Liver (tissue), 9 donors: Measurements from ENCODE around the gene ELAC2. TPM values are rescaled to one million over a fixed set of nuclear protein-coding genes. Genes with fewer than 3 reads are reported as not detected.

ENCODE experiments used
- DNase-seq: peaks from one replicate; pipeline ENCODE4 v3.0.0-alpha.2; 2017; ENCODE audit warnings: low spot score
- H3K27ac ChIP-seq, 2 donors: one replicate each; pipeline ENCODE4 v1.7.0; 2013; ENCODE audit warnings: inconsistent platforms in 2 of 2, low read length in 2 of 2, control low read depth in 1 of 2, low read depth in 1 of 2, mild to moderate bottlenecking in 1 of 2
- H3K27me3 ChIP-seq, 4 donors: one replicate each; pipeline versions ENCODE4 v1.6.1 to v1.7.0; 2013; ENCODE audit warnings: low read length in 3 of 4, inconsistent platforms in 1 of 4, mild to moderate bottlenecking in 1 of 4, moderate library complexity in 1 of 4; ENCODE audit not compliant: control insufficient read depth in 4 of 4, insufficient read depth in 4 of 4
- H3K36me3 ChIP-seq, 4 donors: one replicate each; pipeline versions ENCODE4 v1.6.1 to v1.7.0; 2013; ENCODE audit warnings: low read length in 3 of 4, mild to moderate bottlenecking in 3 of 4, low read depth in 1 of 4, moderate library complexity in 1 of 4; ENCODE audit not compliant: control insufficient read depth in 4 of 4, insufficient read depth in 3 of 4
- H3K4me1 ChIP-seq, 4 donors: one replicate each; pipeline versions ENCODE4 v1.6.1 to v1.7.0; 2013; ENCODE audit warnings: low read length in 3 of 4, mild to moderate bottlenecking in 3 of 4, moderate library complexity in 1 of 4; ENCODE audit not compliant: control insufficient read depth in 4 of 4, insufficient read depth in 4 of 4
- H3K4me3 ChIP-seq, 3 donors: one replicate each; pipeline versions ENCODE4 v1.6.1 to v1.7.0; 2013; ENCODE audit warnings: low read length in 3 of 3, control low read depth in 1 of 3, low read depth in 1 of 3, mild to moderate bottlenecking in 1 of 3
- H3K9ac ChIP-seq, 2 donors: one replicate each; pipeline ENCODE4 v1.7.0; 2013; ENCODE audit warnings: low read length in 2 of 2, mild to moderate bottlenecking in 2 of 2, moderate library complexity in 2 of 2, control low read depth in 1 of 2, low read depth in 1 of 2
- H3K9me3 ChIP-seq, 4 donors: one replicate each; pipeline versions ENCODE4 v1.6.1 to v1.7.0; 2013; ENCODE audit warnings: low read length in 3 of 4; ENCODE audit not compliant: control insufficient read depth in 4 of 4
- ATF3 ChIP-seq: IDR thresholded peaks from 2 replicates; pipeline ENCODE4 v1.6.1; 2016; ENCODE audit warnings: antibody characterized with exemption
- CTCF ChIP-seq: fragments of 150-350 bp; IDR thresholded peaks from 2 replicates; pipeline ENCODE4 v1.5.1; 2017; ENCODE audit warnings: improper control_type of control experiment, low read depth, low read length; ENCODE audit not compliant: missing input control
- EGR1 ChIP-seq, 2 donors: IDR thresholded peaks; 2 replicates each; pipeline ENCODE4 v1.6.1; 2016 to 2018; ENCODE audit warnings: antibody characterized with exemption in 2 of 2, low read depth in 2 of 2
- FOXA2 ChIP-seq: IDR thresholded peaks from 2 replicates; pipeline ENCODE4 v1.6.1; 2016; ENCODE audit warnings: antibody characterized with exemption
- GABPA ChIP-seq, 2 donors: IDR thresholded peaks in 1 of 2; conservative IDR thresholded peaks in 1 of 2; 2 replicates each; pipeline ENCODE4 v1.6.1; 2016; ENCODE audit warnings: antibody characterized with exemption in 2 of 2, mild to moderate bottlenecking in 1 of 2, moderate library complexity in 1 of 2
- HNF4A ChIP-seq, 2 donors: conservative IDR thresholded peaks; 2 replicates each; pipeline ENCODE4 v1.6.1; 2016; ENCODE audit warnings: antibody characterized with exemption in 2 of 2, mild to moderate bottlenecking in 2 of 2
- HNF4G ChIP-seq: IDR thresholded peaks from 2 replicates; pipeline ENCODE4 v1.6.1; 2016; ENCODE audit warnings: antibody characterized with exemption
- JUND ChIP-seq, 2 donors: IDR thresholded peaks; 2 replicates each; pipeline ENCODE4 v1.6.1; 2016; ENCODE audit warnings: antibody characterized with exemption in 2 of 2
- RAD21 ChIP-seq, 2 donors: IDR thresholded peaks; 2 replicates each; pipeline ENCODE4 v1.6.1; 2016; ENCODE audit warnings: antibody characterized with exemption in 2 of 2, mild to moderate bottlenecking in 2 of 2
- REST ChIP-seq: IDR thresholded peaks from 2 replicates; pipeline ENCODE4 v1.6.1; 2016; ENCODE audit warnings: antibody characterized with exemption, mild to moderate bottlenecking
- RXRA ChIP-seq, 2 donors: IDR thresholded peaks; 2 replicates each; pipeline ENCODE4 v1.6.1; 2017 to 2018; ENCODE audit warnings: antibody characterized with exemption in 2 of 2, mild to moderate bottlenecking in 1 of 2
- SP1 ChIP-seq: IDR thresholded peaks from 2 replicates; pipeline ENCODE4 v1.6.1; 2018; ENCODE audit warnings: antibody characterized with exemption, mild to moderate bottlenecking
- TAF1 ChIP-seq: conservative IDR thresholded peaks from 2 replicates; pipeline ENCODE4 v1.6.1; 2016; ENCODE audit warnings: antibody characterized with exemption, mild to moderate bottlenecking
- WGBS: extraction: QIAGEN DNeasy Blood & Tissue Kit; methylation state at CpG from one replicate; pipeline ENCODE4 v1.1.7; 2013; 5-methylcytosine and 5-hydroxymethylcytosine counted together
- polyA plus RNA-seq, 2 donors: library from polyadenylated mRNA; stranded (reverse) in 1 of 2; unstranded in 1 of 2; fragments of 200-250 nt in 1 of 2; fragments of >200 nt in 1 of 2; fragmentation: Nextera tagmentation in 1 of 2; extraction: Ambion mirVana in 1 of 2; gene quantifications; one replicate each; pipeline versions ENCODE4 v1.2.1 to v1.2.3, GENCODE V29; 2013 to 2015
- total RNA-seq, 2 donors: library from RNA; depleted of rRNA; stranded (reverse); fragments of >200 nt; gene quantifications; one replicate each; pipeline ENCODE4 v1.2.3, GENCODE V29; 2014
- TF ChIP-seq, protein P1 (sequence below): IDR thresholded peaks from 2 replicates; pipeline ENCODE4 v1.6.1; 2016; ENCODE audit warnings: antibody characterized with exemption
- donor health status: healthy.
- donor health status: healthy.
- donor health status: healthy.
- donor health status: healthy.
- donor health status: healthy.

Gene ELAC2
- total and polyA plus RNA-seq, 4 donors, result 26.5 to 54.1 (median 36.2) TPM

DNA sequence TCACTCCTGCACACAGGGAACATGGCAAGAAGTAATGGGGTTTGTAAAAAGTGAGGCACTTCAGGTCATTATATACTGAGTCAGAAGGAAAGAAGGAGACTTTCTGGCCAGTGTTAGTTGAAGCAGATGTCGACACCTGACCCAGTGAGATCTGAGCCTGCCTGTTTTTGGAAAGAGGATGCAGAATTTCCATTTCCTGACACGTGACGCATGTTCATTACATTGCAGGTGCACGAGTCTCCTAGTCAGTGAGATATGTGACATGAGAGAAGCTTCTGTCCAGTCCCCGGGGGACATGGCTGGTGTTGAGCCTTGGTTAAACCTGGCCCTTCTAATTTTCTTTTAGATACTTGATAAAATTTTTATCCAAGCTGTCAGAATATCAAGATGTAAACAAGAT, 62.3 kb downstream of the ELAC2 start:
- no peak overlapping the region for H3K27ac ChIP-seq
- no peak overlapping the region for H3K4me3 ChIP-seq
- H3K9ac ChIP-seq, result no peak overlapping the region
- no peaks in the 10 kb centered on the region for H3K36me3 ChIP-seq
- no peaks in the 10 kb centered on the region for H3K4me1 ChIP-seq
- peaks cover 0 to 2% (median under 1%) of the 10 kb centered on the region in 4 donors for H3K9me3 ChIP-seq
- no peaks in the 10 kb centered on the region for H3K27me3 ChIP-seq
- WGBS, result 91% methylated on average over 5 of the region's 5 CpGs
- TF ChIP-seq HNF4G, result no peak
- TF ChIP-seq SP1, result no peak
- no peak for TF ChIP-seq REST
- TF ChIP-seq FOXA2, result no peak
- no peak for TF ChIP-seq ATF3
- TF ChIP-seq TAF1, result no peak
- TF ChIP-seq RAD21 (IDR thresholded peaks at IDR 0.05), result no peak
- TF ChIP-seq, protein P1, sequence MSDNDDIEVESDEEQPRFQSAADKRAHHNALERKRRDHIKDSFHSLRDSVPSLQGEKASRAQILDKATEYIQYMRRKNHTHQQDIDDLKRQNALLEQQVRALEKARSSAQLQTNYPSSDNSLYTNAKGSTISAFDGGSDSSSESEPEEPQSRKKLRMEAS, result no peak
- no peak for TF ChIP-seq GABPA (IDR thresholded peaks at IDR 0.05 in 1 of 2, conservative IDR thresholded peaks at IDR 0.05 in 1 of 2)
- DNase-seq, result no peak

- H3K27ac ChIP-seq, result no peak overlapping the region
- WGBS, result 95% methylated on average over 13 of the region's 13 CpGs
- H3K4me1 ChIP-seq, result no peaks in the 10 kb centered on the region
- H3K4me3 ChIP-seq, result no peak overlapping the region
- peaks cover 0 to 2% (median under 1%) of the 10 kb centered on the region in 4 donors for H3K9me3 ChIP-seq
- H3K27me3 ChIP-seq, result no peaks in the 10 kb centered on the region
- no peak overlapping the region for H3K9ac ChIP-seq
- H3K36me3 ChIP-seq, result no peaks in the 10 kb centered on the region
- TF ChIP-seq RAD21 (IDR thresholded peaks at IDR 0.05) (no peak), CTCF (no peak), JUND (IDR thresholded peaks at IDR 0.05) (no peak), SP1 (no peak), HNF4G (no peak), HNF4A (conservative IDR thresholded peaks at IDR 0.05) (no peak), RXRA (IDR thresholded peaks at IDR 0.05) (no peak), GABPA (IDR thresholded peaks at IDR 0.05 in 1 of 2, conservative IDR thresholded peaks at IDR 0.05 in 1 of 2) (no peak), EGR1 (IDR thresholded peaks at IDR 0.05; ENCODE audit: low read depth in 2 of 2) (no peak)
- DNase-seq, result no peak
Measured at GRCh38 chr17:12953156-12953555, 64.7 kb downstream of the ELAC2 start.
